GM18511 (cell line): ENCODE results near the gene WDR70.
"Not testable (repeated sequence)": the region's sequence is repeated elsewhere in the genome, so short reads cannot be mapped to it uniquely, and the experiment has no call there.

Experiments
- ATAC-seq: cut with Tn5 transposase; IDR thresholded peaks from one replicate; pipeline ENCODE4 v1.9.1; 2021; ENCODE audit warnings: mild to moderate bottlenecking, moderate library complexity; ENCODE audit not compliant: unreplicated experiment

Gene WDR70

DNA sequence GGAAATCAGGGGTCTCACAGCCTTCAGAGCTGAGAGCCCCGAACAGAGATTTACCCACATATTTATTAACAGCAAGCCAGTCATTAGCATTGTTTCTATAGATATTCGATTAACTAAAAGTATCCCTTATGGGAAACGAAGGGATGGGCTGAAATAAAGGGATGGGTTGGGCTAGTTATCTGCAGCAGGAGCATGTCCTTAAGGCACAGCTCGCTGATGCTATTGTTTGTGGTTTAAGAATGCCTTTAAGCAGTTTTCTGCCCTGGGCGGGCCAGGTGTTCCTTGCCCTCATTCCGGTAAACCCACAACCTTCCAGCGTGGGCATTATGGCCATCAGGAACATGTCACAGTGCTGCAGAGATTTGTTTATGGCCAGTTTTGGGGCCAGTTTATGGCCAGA is 74.1 kb downstream of the WDR70 start:
- not testable (repeated sequence) for ATAC-seq

- ATAC-seq = not testable (repeated sequence)
These were observed 75.4 kb downstream of the WDR70 start for GRCh38 chr5:37454402-37455055.

DNA sequence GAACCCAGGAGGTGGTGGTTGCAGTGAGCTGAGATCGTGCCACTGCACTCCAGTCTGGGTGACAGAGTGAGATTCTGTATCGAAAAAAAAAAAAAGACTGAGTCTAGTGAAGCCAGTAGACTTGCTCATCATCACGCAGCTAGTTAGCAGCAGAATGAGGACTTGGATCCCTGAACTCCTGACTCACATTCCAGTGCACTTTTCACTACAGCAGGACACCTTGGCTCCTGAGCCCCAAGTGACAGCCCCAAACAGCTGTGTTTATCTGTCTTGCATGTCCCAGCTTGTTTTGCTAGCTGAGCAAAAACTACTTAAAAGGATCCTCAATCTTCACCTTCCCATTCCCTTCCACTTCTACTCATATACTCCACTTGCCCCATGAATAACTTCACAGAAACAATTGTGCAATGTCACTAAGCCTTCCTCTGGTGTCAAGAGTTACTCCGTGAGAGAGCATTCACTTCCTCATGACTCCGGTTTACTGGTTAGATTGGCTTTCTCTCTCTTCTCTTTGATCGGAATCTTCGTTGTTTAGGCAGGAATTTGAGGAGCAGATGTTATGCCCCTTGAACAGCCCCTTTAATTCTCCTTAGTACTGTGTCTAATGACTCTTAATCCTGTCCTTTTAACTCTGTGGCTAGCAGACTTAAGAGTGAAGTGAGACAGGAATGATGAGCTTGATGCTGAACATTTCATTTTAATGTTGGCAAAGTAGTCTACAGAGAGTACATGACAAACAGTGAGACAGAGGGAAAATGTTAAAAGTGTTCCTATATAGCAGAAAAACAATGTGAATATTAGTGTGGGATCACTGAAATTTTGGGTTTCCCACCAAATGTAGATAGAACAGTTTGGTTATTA is 84.3 kb downstream of the WDR70 start:
- ATAC-seq = not testable (repeated sequence)

- ATAC-seq = not testable (repeated sequence)
These were observed 85.5 kb downstream of the WDR70 start for GRCh38 chr5:37464581-37464980.

- not testable (repeated sequence) for ATAC-seq
These were observed 90.3 kb downstream of the WDR70 start for GRCh38 chr5:37469383-37469782.

GRCh38 chr5:37471666-37472197 is 92.6 kb downstream of the WDR70 start:
- ATAC-seq = no peak

DNA sequence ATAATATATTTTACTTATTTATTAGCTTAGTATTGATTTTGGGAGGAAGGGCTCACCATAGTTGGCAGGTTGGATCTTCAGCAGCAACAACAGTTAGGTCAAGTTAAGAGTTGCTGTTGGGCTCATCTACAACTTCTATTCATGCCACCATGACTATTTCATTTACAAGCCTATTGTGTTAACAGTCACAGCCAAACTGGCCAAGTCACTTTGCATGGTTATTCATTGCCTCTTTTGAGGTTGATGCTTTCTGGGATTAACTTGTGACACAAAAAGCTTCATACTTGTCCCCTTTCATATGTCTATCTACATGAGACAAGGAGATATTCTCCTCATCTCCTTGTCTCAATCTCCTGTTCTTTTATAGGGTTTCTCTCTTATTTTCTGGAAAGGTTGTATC is 98.3 kb downstream of the WDR70 start:
- ATAC-seq = no peak

DNA sequence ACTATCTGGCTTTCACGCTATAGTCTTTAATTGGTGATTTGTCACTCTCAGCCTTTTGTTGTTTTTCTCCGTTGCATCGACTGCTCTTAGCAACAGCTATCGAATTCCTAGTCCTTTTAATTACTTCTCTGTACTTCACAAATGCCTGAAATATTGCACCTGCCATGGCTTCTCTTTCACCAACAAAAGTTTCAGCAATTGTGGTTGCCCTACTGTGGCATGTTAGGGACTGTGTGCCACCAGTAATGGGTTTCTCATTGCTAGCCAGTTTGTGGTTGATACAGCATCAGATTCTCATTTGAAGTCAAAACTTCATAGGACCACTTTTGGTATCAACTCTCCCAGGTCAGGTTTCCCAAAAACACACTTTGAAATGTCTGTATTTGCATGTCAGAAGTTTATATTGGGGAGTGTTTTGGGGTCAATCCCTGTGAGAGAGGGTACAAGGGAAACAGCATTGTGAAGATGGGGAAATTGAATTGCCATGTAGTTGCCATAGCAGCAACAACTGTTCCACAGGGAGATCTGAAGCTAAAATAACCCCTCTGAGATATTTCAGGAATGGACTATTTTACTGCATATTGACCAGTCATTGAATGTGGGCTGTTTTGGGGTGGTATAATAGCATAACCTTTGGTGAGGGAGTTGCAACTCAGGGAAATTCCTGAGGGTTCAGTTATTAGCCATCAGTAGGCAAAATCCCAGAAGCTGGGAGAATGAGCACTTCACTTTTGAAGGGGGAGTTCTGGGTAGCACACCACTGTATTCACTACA is 99.2 kb downstream of the WDR70 start:
- ATAC-seq = no peak

GRCh38 chr5:37481395-37481794 is 102.3 kb downstream of the WDR70 start:
- ATAC-seq = not testable (repeated sequence)

GRCh38 chr5:37490120-37490810 is 111.1 kb downstream of the WDR70 start:
- no peak for ATAC-seq

GRCh38 chr5:37490931-37491330 is 111.8 kb downstream of the WDR70 start:
- no peak for ATAC-seq

DNA sequence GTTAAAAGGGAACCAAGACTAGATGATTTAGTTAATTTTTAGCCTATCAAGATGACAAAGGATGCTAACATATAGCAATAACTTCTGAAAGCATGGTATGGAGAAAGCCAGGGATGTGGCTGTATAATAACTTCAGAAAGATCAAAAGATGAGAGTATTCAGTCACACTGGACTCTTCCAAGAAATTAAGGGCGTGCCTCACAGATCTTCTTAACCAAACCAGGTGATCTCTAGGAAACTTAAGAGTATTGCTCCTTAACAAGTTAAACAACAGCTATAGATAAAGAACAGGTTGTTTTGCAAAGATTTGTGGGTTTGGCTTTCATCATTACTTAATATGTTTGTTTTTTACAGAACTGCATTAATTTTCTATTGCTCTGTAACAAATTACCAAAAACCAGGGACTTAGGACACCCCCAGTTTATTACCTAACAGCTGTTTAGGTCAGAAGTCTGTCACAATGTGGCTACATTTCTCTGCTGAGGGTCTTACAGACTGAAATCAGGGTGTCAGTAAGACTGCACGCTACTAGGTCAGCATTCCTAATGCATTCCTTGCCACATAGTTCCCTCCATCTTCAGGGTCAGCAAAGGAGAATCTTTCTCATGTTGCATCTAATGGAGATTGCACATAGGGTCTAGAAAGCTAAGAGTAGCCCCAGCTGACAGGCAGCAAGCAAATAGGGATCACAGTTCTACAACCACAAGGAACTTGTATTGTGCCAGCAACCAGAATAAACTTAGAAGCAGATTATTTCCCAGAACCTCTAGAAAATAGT is 113.8 kb downstream of the WDR70 start:
- ATAC-seq = no peak

DNA sequence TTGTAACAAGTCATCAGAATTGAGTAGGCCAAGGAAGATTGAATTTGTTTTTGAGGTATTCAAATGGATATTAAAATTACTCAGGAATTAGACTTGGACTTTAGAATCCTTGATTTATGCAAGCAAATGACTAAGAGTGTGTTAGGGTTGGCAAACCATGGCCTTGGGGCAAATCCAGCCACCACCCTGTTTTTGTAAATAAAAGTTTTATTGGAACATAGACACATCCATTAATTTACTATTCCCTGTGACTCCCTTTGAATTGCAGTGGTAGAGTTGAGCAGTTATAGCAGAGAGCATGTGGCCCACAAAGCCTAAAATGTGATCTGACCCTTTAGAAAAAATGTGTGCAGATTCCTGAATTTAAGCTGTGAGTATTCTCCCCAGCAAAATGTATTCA is 115.6 kb downstream of the WDR70 start:
- ATAC-seq = no peak

- ATAC-seq = no peak
These were observed 116.1 kb downstream of the WDR70 start for GRCh38 chr5:37495210-37495609.

DNA sequence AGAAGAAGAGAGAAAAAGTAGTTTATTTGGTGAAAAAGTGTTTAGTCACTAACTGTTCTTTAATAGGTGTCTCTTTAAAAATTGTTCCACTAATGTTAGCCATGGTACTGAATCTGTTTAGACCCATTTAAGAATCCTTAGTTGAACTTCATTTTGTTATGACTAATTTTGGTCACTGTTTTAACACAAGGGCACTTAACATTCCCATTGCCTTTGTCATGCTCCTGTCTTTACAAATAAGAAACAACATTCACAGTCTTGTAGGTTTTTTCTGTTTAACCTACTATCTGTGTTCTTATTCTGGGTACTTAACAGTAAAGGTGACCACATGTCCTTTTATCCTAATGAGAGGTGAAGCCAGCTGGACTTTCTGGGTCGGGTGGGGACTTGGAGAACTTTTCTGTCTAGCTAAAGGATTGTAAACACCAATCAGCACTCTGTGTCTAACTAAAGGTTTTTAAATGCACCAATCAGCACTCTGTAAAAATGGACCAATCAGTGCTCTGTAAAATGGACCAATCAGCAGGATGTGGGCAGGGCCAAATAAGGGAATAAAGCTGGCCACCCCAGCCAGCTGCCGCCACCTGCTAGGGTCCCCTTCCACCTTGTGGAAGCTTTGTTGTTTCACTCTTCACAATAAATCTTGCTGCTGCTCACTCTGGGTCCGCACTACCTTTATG is 116.7 kb downstream of the WDR70 start:
- no peak for ATAC-seq

DNA sequence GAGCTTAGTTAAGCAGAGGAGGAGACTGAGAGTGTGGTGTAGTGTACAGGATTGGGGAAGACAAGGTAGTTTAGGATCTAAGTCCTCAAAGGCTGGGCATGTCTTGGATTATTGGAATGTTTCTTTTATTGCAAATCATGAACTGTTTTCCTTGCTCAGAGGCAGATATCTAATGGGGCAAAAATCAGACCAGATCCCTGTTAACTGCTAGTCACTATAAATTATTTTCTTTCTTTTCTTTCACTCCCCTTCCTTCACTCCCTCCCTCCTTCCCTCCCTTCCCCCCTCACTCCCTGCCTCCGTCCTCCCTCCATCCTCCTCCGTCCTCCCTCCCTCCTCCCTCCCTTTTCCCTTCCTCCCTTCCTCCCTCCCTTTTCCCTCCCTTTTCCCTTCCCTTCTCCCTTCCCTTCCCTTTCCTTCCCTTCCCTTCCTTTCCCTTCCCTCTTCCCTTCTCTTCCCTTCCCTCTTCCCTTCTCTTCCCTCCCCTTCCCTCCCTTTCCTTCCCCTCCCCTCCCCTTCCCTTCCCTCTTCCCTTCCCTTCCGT is 117.9 kb downstream of the WDR70 start:
- no peak for ATAC-seq

GRCh38 chr5:37501152-37501551 is 122.0 kb downstream of the WDR70 start:
- ATAC-seq = no peak

DNA sequence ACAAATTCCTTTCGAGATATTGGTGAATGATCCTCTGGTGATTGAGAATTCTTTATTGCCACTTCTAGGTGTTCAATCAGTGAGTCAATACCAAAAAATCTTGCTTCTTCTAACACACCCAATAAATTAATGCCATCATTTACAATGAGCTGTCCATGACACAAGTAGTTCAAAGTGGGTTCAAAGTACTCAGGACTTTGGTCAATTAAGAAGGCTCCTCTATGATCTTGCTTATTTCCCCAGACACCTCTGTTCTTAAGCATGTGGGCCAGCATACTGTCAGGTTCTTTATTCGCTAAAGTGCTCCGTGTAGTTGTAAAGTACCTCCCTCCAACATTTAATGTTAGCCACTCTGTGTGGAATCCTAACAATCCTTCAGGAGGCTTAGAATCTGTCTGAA is 127.1 kb downstream of the WDR70 start:
- ATAC-seq = no peak

DNA sequence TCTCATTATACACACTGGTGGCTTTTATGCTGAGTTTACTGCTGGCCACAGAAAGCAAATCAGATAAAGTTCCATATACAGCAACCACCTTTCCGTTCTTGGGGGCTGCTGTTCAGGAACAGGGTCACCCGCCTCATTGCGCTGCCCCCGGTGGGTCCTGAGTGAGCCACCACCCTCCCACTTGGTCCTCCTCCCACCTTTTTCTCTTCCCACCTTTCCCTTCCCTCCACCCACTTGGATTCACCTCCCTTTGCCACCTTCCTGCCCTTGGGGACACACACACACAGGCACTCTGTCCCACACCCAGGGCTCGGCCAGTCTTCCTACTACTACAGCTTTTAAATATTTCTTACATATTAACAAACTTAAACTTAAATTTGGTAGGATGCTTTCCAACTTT is 127.6 kb downstream of the WDR70 start:
- ATAC-seq = no peak
